Right lung (tissue), 5 donors: Measurements from ENCODE around the gene PPIL1. TPM values are rescaled to one million over a fixed set of nuclear protein-coding genes. Genes with fewer than 3 reads are reported as not detected.
"Not testable (repeated sequence)": the region's sequence is repeated elsewhere in the genome, so short reads cannot be mapped to it uniquely, and the experiment has no call there.

Experiments used
- DNase-seq, 2 donors: peaks; one replicate each; pipeline ENCODE4 v3.0.0-alpha.2; 2013
- polyA plus RNA-seq, 5 donors: library from polyadenylated mRNA; unstranded; fragments of 120-200 nt; gene quantifications; one replicate each; pipeline versions ENCODE4 v1.2.1 to v1.2.3, GENCODE V29; 2013; ENCODE audit warnings: inconsistent platforms in 1 of 5, low replicate concordance in 1 of 5; ENCODE audit not compliant: insufficient read length in 5 of 5, insufficient read depth in 1 of 5

PPIL1 gene
- polyA plus RNA-seq, 5 donors, result 34.6 to 45.5 (median 39.3) TPM

DNA sequence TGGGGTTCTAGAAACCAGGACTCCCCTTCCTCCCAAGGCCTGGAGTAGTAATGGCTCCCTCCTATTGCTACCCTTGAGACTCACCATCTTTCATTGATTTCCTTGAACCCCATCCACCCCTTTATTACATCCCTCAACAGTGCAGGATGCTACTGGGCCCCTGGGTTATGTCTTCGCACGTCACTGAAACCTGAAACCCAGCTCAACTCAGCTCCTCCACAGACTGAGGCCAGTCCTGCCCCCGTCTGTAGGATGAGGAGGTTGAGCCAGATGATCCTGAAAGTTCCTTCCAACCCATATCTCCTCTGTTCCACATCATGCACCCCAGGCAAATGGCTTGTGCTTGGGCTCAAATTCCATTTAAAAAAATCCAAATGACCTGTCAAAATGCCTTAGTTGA lies 56.8 kb downstream of the PPIL1 start:
- DNase-seq, result no peak

DNA sequence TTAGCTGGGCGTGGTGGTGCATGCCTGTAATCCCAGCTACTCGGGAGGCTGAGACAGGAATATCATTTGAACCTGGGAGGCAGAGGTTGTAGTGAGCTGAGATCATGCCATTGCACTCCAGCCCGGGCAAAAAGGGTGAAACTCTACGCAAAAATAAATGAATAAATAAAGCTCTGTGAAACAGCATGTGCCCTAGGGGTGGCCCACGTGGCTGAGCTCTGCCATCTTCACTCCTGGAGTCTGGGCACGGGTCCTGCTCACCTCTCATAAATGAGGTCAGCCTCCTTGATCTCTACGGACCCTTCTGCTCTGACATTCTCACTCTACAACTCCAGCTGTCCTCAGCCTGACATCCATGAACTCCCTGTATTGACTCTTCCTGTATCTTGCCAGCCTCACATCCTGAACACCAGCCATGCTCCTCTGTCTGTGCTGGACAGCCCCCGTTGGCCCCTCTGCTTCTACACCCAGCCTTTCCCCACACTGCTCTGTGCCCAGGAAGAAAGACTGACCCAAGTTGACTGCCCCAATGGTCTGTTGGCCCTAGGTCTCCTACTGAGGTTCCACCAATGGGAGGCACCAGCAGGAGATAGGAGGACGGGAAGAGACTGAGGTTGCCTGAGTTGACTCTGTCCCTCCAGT lies 57.3 kb downstream of the PPIL1 start:
- no peak for DNase-seq

DNA sequence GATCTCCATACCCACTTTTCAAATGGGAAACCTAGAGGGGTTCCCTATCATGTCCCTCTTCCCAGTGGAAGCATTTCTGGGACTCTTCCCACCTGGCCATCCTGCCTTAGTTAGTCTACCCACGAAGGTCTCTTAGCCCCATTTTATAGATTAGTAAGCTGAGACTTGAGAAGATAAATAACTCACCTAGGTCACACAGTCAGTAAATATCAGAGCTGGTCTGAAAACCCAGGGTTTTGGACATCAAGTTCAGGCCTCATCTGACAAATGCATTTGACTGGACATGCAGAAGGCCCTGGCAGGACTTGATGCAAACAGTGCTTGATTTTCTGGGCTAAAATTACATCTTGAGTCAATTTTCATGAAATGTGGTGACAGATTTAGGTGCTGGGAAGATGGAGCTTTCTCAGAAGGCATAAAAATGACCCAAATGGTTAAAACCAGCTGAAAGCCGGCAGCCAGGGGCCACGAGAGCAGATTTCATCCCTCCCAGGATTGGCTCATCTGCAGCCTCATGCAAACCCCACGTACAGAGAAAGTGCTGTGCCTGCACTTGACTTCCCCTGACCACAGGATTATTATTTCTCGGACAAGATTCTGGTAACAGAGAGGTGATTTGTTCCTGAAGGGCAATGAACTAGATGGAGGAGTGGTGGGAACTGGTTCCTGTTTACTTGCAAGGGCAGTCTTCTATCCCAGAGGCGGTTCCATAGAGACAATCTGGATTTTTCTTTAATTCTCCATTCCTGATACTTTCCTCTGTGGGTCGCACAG lies 58.5 kb downstream of the PPIL1 start:
- no peak for DNase-seq

DNA sequence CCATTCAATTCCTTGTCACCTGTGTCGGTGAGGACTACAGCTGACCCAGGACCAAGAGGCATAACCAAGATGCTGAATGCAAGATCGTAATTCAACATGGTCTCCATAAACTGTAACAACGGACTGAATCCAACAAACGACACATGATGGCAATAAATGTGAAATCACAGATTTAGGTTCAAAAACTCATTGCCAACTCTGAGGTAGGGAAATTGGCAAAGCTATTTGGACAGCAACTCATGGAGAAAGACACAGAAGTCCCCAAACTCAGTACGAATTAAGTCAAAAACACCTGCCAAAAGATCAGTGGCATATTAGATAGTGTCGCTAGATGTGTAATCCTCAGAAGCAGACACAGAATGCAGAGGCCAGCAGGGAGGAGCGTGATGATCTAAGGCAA lies 60.4 kb downstream of the PPIL1 start:
- DNase-seq, result no peak

DNA sequence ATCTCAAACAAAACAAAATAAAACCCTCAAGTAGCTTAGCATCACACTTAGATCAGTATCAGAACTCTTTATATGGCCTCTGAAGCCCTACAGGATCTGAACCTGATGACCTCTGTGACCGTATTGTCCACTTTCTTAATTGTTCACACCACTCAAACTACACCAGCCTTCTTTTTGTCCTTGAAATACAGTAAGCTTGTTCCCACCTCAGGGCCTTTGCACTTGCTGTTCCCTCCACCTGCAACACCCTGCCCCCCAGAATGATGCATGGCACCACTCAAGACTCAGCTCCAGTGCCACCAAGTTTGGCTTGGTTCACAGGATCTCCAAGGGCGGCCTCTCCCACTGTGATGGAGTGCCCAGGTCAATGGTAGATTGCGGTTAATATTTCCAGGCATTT lies 61.1 kb downstream of the PPIL1 start:
- no peak for DNase-seq

DNA sequence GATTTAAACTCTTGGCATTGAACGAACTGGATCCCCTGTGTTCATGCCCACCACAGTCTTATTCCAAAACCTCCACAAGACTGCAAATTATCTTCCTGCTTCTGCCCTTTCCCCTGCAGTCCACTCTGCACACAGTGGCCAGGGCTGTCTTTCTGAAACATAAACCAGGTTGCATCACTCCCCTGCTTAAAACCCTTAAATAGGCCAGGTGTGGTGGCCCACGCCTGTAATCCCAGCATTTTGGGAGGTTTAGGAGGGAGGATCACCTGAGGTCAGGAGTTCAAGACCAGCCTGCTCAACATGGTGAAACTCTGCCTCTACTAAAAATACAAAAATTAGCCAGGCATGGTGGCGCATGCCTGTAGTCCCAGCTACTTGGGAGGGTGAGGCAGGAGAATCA lies 61.6 kb downstream of the PPIL1 start:
- DNase-seq, result not testable (repeated sequence)

DNA sequence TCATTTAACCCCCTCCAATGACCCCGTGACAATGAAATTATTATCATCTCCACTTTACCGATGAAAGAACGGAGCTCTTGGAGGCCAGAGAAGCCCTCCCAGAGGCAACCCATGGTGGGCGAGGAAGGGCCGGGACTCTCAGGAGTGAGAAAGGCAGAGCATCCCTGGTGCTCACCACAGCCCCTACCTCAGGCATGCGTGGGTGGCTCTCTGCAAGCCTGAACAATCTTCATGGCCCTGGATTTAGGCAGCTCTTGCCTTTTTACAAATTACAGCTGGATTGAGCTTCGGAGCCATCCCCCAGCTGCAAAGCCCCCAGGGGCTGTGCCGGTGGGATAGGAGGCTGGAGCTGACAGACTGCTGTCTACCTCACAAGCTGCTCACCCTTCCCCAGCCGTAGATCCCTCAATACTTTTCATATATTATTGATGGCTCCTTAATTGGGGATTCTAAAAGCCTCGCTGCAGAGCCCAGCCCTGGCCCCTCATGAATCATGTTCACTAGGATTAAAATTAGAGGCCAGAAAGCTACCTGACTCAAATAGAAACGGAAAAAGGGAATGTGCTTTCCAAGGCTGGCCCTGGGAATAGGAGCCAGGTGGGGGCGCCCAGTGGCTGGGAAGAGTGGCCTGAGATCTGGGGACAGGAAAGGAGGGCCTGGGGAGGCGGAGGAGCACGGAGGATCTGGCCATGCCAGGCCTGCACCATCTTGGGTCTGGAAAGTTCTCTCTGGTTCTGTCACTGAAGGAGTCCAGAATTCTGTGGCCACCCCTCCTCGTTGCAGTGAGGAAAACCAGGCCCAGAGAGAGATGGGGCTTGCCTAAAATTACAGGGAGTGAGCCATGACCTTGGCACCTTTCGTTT lies 64.4 kb downstream of the PPIL1 start:
- DNase-seq, result no peak

DNA sequence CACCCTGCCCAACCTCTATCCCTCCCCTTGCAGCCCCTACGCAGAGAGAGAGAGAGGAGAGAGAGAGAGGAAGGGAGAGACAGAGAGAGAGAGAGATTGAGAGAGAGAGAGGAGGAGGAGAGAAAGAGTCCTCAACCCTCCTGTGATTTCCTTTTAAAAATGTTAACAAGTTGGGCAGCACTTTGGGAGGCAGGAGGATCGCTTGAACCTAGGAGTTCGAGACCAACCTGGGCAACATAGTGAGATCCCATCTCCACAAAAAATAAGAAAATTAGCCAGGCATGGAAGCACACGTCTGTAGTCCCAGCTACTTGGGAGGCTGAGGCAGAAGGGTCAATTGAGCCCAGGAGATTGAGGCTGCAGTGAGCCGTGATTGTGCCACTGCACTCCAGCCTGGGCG lies 65.4 kb downstream of the PPIL1 start:
- no peak for DNase-seq

DNA sequence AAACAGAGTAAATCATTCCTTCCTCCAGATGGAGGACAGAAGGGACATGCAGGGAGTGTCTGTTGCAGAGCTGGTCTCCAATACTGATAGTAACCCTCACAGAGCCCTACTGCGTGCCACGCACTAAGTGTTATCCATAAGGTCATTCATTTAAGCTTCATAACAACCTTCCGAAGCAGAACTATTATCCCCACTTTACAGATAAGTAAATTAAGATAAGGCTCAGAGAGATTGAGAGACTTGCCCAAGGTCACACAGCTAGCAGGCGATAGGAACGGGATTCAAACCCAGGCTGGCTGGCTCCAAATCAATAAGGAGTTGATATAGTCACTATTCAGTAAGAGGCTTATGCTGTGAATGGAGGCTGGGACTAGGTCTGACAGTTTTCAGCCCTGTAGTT lies 66.0 kb downstream of the PPIL1 start:
- no peak for DNase-seq

DNA sequence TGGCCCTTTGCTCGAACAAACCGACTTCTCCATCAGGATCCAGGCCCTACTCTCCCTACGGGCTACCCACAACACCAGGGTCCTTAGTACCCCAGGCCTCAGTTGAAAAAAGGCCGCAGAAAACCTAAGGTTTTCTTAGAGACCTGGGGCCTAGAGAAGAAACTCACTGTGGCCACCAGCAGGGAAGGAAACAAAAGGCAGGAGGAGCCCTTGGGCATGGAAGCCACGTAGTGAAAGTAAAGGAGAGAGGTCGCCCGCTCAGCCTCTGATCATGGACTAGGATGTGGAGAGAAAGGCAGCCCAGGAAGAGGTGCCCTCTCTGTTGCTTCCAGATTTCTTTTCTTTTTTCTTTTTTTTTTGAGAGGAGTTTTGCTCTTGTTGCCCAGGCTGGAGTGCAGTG lies 66.9 kb downstream of the PPIL1 start:
- DNase-seq, result no peak

DNA sequence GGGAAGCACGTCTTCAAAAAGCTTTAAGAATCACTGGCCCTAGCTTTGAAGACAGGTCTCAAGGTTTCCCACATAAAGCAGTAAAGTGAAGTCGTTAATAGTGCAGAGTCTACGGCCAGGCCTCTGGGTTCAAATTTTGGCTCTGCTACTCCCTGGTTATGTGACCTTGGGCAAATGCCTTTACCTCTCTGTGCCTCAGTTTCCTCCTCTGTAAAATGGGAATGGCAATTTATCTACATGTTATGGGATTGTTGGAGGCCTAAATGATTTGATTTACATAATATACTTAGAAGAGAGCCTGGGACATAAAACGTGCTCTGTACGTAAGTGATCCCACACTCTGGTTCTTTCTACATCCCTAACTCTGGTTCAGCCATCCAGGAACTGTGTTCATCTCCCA lies 67.5 kb downstream of the PPIL1 start:
- no peak for DNase-seq

DNA sequence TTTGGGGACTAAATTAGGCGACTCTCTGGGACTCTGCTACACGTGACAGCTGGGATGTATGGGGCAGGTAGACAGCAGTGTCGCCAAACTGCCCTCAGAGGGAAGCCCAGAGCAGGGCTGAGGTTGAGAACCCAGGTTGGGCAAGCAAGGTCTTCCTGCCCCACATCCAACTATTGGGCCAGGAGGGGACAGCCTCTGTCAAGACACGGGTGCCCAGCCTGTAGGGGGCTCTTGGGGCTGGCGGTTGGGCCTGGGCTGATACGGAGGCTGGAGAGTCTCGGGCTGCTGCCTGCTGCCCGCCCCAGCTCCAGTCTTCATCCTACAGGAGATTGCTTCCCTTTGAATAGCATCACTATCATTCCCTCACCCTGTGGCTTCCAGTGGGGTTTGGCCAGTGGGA lies 68.7 kb downstream of the PPIL1 start:
- no peak for DNase-seq

DNA sequence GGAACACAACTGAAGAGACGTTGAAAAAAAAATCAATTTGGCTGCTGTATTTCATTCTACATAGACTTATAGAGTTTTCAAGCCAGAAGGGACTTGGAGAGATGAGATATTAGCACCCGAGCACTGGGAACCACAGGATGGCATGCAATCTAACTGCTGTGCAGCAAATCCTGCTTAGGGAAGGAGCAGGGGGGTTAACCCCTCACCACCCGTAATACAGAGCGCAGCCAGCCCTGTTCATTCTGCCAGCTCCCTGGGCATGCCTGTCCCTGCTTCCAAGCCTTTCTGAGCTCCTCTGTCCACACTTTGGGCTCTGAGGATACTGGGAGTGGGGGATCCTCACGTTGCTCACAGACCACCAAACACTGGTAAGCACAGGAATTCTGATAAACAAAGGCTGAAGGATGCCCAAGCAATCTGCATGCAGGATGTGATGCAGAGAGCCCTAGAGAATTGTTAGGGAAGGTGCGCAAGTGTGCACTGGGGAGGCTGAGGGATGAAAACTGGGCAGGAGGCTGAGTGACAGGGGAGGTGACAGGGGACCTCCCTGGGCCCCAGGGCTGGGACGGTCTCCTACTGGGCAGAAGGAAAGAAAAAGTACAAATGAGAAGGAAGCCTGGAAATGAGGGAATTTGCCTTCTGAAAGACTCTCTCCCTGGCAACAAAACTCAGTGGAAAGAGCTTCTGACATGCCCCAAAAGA lies 69.4 kb downstream of the PPIL1 start:
- no peak for DNase-seq

Other genes with a start within 250 kb of the PPIL1 start
- 10 to 100 TPM in 1 of 5 donors, 1 to 10 TPM in 4; 3.6 to 15.9 (median 5.2) TPM for gene CDKN1A, start 196.1 kb downstream of the PPIL1 start, polyA plus RNA-seq
- under 1 TPM; 0.09 to 0.17 (median 0.12) TPM for gene RAB44, start 177.0 kb downstream of the PPIL1 start, polyA plus RNA-seq
- 1 to 10 TPM; 5.4 to 7.9 (median 6.8) TPM for gene CPNE5, start 35.4 kb downstream of the PPIL1 start, polyA plus RNA-seq
- gene C6orf89, start 11.1 kb upstream of the PPIL1 start, polyA plus RNA-seq, result 10 to 100 TPM; 38.1 to 51.4 (median 48.2) TPM
- 1 to 10 TPM in 1 of 5 donors, under 1 TPM in 4; 0.08 to 1.2 (median 0.53) TPM for gene PI16, start 79.9 kb upstream of the PPIL1 start, polyA plus RNA-seq
- 100 to 1,000 TPM; 128 to 199 (median 159) TPM for gene MTCH1, start 111.4 kb upstream of the PPIL1 start, polyA plus RNA-seq
- 1 to 10 TPM; 3.1 to 5.8 (median 5.3) TPM for gene FGD2, start 130.9 kb upstream of the PPIL1 start, polyA plus RNA-seq